HG03196 (cell line): ENCODE results near the gene ATXN1.

Experiments used
- ATAC-seq: cut with Tn5 transposase; IDR thresholded peaks from one replicate; pipeline ENCODE4 v1.9.1; 2021; ENCODE audit not compliant: unreplicated experiment

Gene ATXN1

DNA sequence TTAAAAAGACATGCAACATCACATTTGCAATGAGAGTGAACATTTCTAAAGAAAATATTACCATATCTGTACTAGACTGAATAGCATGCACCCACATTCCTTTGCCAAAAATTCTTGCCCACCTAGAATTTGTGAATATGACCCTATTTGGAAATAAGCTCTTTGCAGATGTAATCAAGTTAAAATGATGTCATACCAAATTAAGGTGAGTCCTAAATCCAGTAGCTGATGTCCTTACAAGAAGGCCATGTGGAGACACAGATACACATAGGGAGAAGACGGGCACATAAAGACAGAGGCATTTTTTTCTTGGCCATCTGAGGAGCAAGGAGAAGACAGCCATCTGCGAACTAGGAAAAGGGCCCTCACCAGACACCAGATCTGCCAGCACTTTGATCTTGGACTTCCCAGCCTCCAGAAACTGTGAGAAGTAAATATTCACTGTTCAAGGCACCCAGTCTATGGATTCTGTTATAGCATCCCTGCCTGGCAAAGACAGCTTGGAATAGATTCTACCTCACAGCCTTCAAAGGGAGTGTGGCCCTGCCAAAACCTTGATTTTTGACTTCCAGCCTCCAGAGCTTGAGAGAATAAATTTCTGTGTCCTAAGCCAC lies 22.8 kb upstream of the ATXN1 start:
- ATAC-seq, result no peak

DNA sequence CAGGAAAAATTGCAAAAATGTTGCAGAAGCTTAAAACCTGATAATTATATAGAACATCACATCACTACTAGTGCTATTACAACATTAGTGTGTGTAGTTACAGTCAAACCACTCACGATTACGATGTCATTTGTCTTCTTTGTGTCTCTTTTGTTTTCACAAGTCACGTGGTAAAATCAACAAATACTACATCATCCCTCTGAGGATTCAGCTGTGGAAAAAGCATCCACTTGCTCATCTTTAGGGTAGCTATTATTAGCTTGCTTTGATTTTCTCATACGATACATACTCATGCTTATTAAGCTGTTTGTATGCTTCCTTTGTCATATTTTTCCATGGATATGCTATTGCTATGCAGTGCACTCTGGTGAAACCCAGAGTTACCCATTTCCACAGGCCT lies 22.2 kb upstream of the ATXN1 start:
- ATAC-seq, result no peak

DNA sequence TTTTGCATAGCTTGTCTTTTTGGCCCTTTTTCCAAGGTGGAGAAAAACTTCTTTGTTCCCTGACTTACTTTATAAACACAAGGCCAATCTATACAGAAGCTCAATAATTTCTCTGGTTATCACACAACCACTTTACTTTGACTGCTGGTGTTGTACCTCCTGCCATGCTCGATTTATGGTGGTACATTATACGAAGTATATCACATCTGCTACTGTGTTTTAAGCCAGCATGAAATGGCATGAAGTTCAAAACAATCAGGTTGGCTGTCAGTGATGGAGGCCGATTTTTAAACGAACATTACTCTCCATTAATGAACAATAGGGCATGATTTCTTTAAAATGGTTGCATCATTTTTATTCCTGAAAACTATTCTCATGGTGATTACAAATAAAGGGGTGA lies 21.0 kb upstream of the ATXN1 start:
- no peak for ATAC-seq

DNA sequence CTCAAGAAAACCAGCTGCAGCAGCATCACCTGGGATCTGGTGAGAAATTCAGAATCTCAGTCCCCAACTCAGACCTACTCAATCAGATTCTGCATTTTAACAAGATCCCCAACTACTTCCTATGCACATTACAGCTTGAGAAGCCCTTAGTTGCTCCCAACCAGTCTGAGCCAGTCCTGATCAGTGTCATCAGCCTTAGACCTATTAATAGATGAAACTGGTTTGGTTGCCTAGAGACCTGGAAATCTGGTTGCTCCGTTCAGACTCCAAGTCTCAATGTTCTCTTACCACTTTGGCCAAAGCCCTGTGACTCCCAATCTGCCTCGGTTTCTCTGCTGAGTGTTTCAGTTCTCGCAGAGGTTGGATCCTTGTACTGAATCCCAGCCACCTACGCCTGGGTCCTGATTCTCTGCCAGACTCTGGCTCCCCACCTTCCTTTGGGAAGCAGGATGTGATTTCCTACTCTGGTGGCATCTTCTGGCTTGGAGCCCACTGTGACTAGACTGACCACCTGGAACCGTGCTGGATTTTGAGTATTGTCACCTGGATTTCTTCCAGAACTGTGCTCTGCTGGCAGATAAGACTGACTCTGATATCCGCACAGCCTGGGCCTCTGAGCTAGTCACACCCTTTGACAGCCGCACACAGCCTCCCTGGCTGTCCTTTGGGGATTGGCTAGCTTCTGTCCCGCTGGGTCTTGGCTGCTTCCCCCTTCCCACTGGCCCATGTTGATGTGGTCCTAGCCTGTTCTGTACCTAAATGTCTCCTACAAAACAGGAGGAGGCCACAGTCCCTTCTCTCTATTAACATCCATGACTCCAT lies 20.3 kb upstream of the ATXN1 start:
- ATAC-seq, result no peak

DNA sequence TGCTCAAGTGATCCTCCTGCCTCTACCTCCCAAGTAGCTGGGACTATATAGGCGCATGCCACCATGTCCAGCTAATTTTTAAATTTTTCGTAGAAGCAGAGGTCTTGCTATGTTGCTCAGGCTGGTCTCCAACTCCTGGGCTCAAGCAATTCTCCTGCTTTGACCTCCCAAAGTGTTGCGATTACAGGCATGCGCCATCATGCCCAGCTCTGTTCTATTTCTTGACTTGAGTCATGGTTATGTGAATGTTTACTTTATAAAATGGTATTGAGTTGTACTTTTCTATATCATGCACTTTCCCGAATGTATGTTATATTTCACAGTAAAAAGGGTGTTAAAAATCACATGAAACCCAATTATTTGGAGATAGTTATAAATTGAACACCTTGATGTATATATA lies 17.3 kb upstream of the ATXN1 start:
- no peak for ATAC-seq

DNA sequence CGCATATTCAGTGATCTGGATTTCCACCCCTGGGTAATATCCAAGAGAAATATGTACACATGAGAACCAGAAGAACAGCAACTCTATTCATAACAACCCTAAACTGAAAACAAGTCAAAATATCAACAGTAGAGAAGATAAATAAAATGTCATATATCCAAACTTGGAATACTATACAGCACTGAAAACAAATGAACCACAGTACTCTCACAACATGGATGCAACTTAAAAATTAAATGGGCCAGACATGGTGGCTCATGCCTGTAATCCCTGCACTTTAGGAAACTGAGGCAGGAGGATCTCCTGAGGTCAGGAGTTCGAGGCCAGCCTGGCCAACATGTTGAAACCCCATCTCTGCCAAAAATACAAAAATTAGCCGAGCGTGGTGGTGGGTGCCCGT lies 16.5 kb upstream of the ATXN1 start:
- no peak for ATAC-seq

DNA sequence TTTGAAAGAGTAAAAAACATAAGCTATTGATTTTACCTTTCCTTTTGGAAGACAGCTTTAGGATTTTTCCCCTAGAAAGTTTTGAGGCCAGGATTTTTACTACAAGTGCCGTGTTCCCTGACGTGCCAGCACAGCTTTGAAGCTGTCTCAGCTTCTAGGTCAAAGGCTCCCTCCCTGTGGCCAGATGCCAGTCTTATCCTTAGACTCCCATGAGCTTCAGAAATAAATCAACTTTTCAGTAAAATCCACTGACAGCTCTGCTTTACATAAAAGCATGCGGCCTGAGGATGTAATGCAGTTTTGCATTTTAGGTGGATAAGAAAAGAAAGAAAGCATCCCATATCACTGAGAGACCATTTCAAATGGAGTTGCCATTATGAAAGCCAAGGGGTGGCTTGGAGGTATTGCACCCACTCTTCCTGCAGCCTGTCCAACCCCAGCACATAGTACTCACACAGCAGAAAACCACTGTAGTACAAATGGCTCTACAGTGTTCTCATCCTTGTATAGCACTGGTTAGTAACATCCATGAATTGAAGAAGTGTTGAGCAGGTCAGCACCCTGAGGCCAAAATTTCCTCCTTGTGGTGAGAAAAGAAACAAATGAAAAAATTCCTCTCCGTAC lies 15.2 kb upstream of the ATXN1 start:
- ATAC-seq, result no peak

DNA sequence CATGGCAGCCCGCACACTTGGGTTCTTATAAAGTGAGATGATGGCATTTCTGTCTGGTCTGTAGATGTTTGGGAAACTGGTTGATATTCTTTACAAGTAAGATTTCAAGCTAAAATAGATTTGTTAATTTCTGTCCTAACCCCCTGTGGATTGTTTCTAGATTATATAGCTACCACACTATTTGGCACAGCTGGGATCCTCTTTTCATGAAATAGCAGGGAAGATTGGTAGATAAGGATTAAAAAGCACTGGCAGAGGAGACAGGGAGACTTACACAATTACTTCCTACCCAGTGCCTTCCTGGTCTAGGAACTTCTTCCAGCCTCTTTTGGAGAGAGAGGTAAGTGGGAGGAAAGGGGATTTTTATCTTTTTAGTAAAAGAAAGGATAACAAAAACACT lies 13.2 kb upstream of the ATXN1 start:
- no peak for ATAC-seq

DNA sequence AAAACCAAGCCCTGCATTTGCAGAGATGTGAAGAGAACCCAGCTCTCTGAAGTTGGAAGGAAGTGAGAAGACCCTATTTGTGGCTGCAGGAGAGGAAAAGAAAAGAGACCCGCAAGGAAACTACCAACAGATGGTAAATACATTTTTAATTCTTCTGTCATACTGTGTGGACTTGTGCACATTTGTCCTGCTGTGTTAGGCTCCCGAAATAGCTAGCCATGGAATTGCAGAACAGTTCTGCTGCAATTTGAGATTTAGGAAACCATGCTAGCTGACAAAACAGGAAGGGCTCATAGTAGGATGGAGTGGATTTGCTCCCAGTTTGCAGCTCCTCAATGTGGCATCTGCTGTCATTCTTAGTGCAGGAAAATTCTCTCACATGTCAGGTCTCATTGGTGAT lies 12.1 kb upstream of the ATXN1 start:
- no peak for ATAC-seq

DNA sequence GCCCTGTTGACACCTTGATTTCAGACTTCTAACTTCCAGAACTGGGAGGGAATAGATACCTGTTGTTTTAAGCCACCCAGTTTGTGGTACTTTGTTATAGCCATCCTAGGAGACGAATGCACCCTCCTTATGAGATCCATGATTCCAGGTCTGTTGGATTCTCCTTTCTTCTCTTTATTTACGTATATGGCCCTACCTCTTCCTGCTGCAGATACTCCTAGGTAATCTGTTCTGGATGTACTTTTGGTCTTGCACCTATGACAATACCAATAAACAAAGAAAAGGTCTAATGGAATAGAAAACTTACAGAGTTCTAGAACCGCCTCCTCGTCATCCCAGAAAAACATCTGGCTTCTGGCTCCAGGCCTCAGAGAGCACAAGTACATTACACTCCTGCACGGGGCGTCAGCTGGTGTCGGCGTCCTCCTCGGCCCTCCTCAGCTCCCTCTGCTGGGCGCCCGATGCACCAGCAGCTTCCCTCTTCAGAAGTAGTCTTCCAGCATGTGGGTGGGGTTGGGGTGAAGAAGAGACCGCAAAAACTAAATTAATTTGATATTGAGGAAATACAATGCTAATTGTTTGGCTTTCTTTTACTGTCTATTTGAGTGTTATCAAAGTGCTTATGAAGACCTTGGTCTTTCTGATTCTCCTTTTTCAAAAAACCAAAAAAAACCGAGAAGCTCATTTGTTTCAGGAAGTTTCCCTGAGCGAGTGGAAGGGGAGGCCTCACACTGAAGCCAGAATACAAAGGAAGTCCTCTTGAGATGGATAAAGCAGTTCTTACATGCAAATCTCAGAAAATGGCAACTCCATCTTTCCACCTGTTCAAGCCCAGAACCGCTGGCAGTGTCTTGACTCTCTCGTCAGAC lies 9.7 kb upstream of the ATXN1 start:
- peak; percentile 73 for ATAC-seq

DNA sequence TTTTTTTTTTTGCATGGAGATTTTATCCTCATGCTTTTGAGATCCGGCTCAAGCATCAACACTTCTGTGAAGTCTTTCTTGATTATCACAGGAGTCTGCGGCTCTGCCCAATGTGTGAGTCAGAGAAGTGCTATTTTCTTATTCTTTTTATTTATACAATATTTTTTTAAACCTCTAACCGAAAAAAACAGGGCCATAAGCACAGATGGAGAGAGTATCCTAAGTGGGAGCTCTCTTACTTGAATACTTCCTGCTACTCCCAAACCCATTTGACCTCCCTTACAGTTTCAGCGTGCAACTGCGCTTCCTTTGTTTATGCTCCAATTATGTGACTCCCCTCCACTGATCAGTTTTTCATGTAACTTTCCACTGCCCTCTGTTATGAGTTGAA lies 8.7 kb upstream of the ATXN1 start:
- ATAC-seq, result no peak

DNA sequence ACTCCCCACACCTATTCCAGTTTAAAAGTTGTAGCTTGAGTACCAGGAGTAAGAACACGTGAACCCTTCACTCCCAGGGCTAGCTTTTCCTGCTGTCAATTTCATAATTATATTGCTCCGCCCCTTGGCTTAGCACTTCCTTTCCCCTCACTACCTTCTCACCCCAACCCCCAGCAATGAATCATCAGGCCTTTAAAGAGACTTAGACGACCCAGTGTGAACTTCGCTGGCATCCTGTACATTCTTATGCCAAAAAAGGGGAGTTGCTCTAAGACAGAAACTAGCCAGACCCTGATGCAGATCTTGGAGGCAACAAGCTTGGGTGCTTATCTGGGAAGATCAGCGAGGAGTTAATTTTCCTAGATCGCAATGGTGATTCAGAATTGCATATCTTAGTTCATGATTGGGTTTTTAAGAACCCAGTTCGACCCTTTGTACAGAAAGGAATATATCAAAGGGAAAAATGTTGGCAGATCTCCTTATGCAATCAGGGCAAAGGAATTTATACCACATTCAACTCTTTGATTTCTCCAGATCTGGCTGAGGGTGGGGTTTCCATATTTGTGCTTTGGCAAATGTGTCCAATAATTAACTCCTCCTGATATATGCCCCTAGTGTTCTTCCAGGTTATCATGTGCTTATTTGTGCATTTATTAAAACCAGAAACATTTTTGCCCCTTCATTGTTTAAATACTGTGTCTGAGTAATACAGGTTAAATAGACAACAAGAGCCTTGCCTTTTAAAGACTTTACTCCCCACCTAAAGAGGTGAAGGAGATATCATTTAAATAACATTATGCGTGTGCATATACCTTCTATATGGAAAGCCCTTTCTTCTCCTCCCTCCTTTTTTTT lies 8.1 kb upstream of the ATXN1 start:
- peak; percentile 68 for ATAC-seq

DNA sequence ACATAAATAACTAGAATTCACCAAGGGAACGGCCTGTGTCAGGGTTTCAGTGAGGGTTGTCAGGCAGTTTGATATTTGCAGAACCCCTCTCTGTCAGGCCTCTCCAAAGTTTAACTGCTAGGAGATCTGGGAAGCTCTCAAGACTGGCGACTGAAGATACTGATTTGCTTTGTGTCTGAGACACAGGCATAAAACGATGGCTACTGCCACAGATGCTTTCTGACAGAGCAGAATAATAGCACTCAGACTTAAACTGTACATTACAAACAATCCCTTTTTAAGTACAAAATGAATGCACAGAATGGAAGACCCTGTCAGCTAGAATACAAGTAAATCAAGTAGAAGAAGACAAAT lies 7.2 kb upstream of the ATXN1 start:
- ATAC-seq, result no peak

DNA sequence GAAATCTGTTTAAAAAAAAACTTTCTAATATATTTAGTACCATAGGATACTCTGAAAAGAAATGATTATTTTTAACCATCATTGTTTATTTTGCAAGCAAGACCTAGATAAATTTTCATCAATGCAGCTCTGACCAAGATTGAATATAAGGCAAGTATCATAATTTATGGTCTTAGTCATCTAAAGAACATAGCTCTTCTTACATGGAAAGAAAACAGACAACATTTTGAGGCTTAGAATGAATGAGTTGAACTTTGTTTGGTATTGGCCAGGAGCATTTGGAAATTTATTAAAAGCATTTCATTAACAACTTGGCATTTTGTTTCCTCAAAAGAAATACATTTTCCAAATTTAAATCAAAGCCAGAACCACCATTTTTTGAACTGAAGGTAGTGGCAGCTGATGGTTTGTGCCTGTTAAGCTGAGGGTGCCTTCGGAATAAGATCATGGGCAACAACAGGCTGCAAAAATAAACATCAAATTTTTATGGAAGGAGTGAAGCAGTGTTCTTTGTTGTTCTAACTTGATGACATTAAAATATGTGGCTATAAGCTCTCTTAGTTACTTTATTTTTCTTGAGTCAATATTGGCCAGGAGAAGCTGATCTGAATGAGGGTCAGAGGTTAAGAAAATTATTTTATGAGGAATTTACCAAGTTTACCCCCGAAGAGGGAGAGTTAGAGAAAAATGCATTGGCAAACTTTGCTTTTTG lies 6.7 kb upstream of the ATXN1 start:
- no peak for ATAC-seq

DNA sequence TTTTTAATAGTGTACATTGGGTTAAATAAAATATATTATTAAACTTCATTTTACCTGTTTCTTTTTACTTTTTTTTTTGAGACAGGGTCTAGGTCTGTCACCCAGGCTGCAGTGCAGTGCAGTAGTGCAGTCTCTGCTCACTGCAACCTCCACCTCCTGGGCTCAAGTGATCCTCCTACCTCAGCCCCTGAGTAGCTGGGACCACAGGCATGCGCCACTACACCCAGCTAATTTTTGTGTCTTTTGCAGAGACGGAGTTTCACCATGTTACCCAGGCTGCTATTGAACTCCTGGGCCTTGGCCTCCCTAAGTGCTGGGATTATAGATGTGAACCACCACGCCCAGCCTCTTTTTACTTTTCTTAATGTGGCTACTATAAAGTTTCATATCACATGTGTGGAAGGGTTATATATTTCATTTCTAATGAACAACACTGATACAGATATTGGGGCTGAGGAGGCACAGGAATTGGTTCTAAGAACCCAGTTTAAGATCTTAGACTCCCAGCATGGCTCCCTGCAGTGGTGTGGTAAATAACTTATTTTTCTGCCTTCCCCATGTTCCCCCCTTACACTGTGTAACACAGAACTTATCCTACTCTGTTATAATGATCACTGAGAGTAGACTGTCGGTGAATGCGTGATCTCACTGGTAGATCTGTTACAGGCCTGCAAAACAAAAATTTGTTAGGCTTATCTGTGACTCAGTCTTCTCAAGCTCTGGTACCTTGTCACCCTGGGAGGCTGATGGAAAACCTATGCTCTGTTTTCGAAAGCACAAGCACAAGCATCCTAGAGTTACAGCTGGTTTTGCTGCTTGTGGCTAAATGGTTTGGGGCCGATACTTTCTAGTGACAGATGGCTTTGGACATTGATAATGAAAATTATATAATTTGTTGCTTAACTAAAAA lies 5.8 kb upstream of the ATXN1 start:
- no peak for ATAC-seq

DNA sequence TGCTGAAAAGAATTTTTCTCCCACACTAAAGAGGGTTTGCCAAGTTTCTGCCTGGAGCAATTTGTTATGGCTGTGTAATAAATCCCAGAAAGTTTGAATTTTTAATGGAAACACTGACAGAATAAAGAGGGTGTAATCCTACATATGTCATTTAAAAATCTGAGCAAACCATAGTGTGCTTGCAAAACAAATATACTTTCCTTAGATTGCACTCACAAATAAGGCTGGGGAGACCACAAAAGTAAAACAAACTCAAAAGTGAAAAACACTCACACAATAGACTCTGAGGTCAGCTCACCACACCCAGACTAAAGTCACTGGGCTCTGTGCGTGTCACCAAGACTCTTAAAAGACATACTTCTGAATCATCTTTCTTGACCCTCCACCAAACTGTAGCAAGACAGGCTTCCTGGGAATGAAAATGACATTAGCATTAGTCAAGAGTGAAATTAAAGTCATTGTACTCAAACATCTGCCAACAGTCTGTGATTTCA lies 4.8 kb upstream of the ATXN1 start:
- ATAC-seq, result no peak

DNA sequence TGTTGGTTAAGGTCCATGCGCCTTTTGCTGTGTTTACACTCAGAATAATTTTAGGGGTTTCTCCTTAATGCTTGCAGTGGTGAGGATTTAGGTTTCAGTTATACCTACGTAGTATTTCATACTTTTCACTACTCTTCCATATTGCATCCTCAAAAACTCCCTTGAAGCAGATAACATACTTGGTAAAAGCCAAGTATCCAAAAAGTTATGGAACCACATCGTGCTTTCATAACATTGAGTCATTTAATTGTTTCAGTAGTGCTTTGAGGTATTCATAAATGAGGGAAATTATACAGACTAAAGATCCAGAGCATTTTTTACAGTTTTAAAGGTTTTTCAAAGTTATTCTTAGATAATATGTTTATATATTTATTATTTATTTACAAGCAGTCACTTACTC lies 4.0 kb upstream of the ATXN1 start:
- ATAC-seq, result no peak

DNA sequence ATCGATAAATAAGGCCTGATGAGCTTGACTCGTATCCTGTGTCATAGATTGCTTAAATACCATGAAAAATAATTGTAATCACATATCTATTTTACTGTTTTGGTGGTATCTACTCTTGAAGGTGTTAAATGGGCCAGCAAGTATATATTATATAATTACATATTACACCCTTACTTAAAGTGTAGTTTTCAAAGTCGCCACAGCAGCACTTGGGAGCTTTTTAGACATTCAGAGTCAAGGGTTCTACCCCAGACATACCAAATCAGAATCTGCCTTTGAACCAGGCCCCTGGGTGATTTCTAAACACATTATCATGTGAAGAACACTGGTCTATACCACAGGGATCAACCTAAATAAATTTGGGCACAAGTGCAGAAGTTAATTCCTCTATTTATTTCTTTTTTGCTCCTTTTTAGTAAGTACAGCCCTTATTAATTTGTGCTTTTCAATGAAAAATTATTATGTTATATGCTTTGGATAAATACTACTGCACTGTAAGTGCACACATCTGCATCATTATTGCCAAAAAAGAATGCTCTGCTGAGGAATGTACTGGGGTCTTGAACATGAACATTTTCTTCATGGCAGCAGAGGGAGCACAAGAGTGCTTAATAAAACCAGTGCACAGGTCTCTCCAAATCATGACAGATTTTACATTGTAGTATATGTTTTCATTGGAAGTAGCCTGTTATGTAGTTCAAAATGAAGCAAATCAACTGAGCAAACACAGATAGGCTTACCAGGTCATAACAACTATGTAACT lies 3.1 kb upstream of the ATXN1 start:
- no peak for ATAC-seq
